Prostate gland (tissue), 2 donors: ENCODE data around the gene SULT1A3. TPM values are rescaled to one million over a fixed set of nuclear protein-coding genes. Genes with fewer than 3 reads are reported as not detected.
"Not testable (repeated sequence)": the region's sequence is repeated elsewhere in the genome, so short reads cannot be mapped to it uniquely, and the experiment has no call there.

Source experiments
- DNase-seq: peaks from one replicate; pipeline ENCODE4 v3.0.0-alpha.2; 2019; ENCODE audit warnings: low spot score
- H3K27ac ChIP-seq, 2 donors: fragments of 200-600 bp; sonication (generic); 2 replicates each; pipeline ENCODE4 v1.5.1; 2017 to 2019
- H3K27me3 ChIP-seq: fragments of 200-600 bp; sonication (generic); replicated peaks from 2 replicates; pipeline ENCODE4 v1.5.1; 2019; ENCODE audit not compliant: insufficient read depth
- H3K36me3 ChIP-seq, 2 donors: fragments of 200-600 bp; sonication (generic); 1 replicate in 1 of 2; 2 replicates in 1 of 2; pipeline versions ENCODE4 v1.5.1 to v1.8.1; 2017 to 2019
- H3K4me1 ChIP-seq: fragments of 200-600 bp; sonication (generic); replicated peaks from 2 replicates; pipeline ENCODE4 v1.5.1; 2019
- H3K4me3 ChIP-seq, 2 donors: fragments of 200-600 bp; sonication (generic); 2 replicates each; pipeline ENCODE4 v1.5.1; 2017 to 2019
- H3K9me3 ChIP-seq: fragments of 200-600 bp; sonication (generic); 2 replicates; pipeline ENCODE4 v1.5.1; 2017
- CTCF ChIP-seq, 4 experiments: fragments of 200-600 bp in 2 of 4; fragments of 450-650 bp in 2 of 4; sonication (generic) in 2 of 4; IDR thresholded peaks; 1 replicate in 3 of 4; 2 replicates in 1 of 4; pipeline ENCODE4 v1.5.1; 2016 to 2019; ENCODE audit warnings: antibody characterized with exemption in 4 of 4, mild to moderate bottlenecking in 2 of 4, moderate library complexity in 2 of 4
- POLR2A ChIP-seq: fragments of 450-650 bp; IDR thresholded peaks from one replicate; pipeline ENCODE4 v1.6.1; 2016; ENCODE audit warnings: antibody characterized with exemption, mild to moderate bottlenecking
- POLR2AphosphoS5 ChIP-seq: sonication (generic); formaldehyde crosslinking; IDR thresholded peaks from one replicate; pipeline ENCODE4 v1.6.1; 2017; ENCODE audit warnings: antibody characterized with exemption
- WGBS: methylation state at CpG from one replicate; pipeline ENCODE4 v1.1.5; 2018; 5-methylcytosine and 5-hydroxymethylcytosine counted together
- intact Hi-C: fragments of 100-400 bp; cut with DNase I; formaldehyde crosslinking; loops from one replicate; pipeline ENCODE4 v1.14.2; 2022
- total RNA-seq, 2 donors: library from RNA; depleted of rRNA; stranded (reverse); fragments of >200 nt; gene quantifications; one replicate each; pipeline ENCODE4 v1.1.0, GENCODE V29; 2016

SULT1A3 gene
- total RNA-seq, 2 donors from 2014 or later = 8.8 to 10.2 TPM

- TF ChIP-seq POLR2A (no peak), CTCF (IDR thresholded peaks at IDR 0.05) (no peak), POLR2AphosphoS5 (no peak)
- Histone ChIP-seq H3K4me3 (no peak overlapping the region), H3K36me3 (no peaks in the 10 kb centered on the region), H3K9me3 (no peaks in the 10 kb centered on the region), H3K27me3 (no peaks in the 10 kb centered on the region), H3K4me1 (no peaks in the 10 kb centered on the region), H3K27ac (no peak overlapping the region)
- intact Hi-C loops = no loop called here
- no peak for DNase-seq
- 79% methylated on average over 3 of the region's 3 CpGs for WGBS
Observed at GRCh38 chr16:30163538-30163937, 35.5 kb upstream of the SULT1A3 start.

- H3K4me3 ChIP-seq = no peak overlapping the region
- H3K27me3 ChIP-seq = no peaks in the 10 kb centered on the region
- DNase-seq = no peak
- WGBS = 85% methylated on average over 11 of the region's 11 CpGs
- no peaks in the 10 kb centered on the region for H3K36me3 ChIP-seq
- TF ChIP-seq POLR2A (no peak), POLR2AphosphoS5 (no peak), CTCF (IDR thresholded peaks at IDR 0.05) (no peak)
- H3K27ac ChIP-seq = no peak overlapping the region
- H3K9me3 ChIP-seq = no peaks in the 10 kb centered on the region
- intact Hi-C loops = no loop called here
- H3K4me1 ChIP-seq = no peaks in the 10 kb centered on the region
Observed at GRCh38 chr16:30166202-30166902, 32.7 kb upstream of the SULT1A3 start.

- WGBS = 80% methylated on average over 4 of the region's 29 CpGs
- H3K4me3 ChIP-seq, intact Hi-C loops: not testable (repeated sequence)
Observed at GRCh38 chr16:30168746-30169145, 30.3 kb upstream of the SULT1A3 start.

GRCh38 chr16:30169416-30169815, 29.6 kb upstream of the SULT1A3 start:
- H3K4me1 ChIP-seq, DNase-seq, H3K27ac ChIP-seq, H3K36me3 ChIP-seq, intact Hi-C loops, H3K27me3 ChIP-seq, H3K4me3 ChIP-seq, H3K9me3 ChIP-seq: not testable (repeated sequence)
- 97% methylated on average over 7 of the region's 38 CpGs for WGBS

More at GRCh38 chr16:30168746-30169145, 30.3 kb upstream of the SULT1A3 start:
- not testable (repeated sequence) for H3K36me3 ChIP-seq, H3K27me3 ChIP-seq, H3K9me3 ChIP-seq, H3K27ac ChIP-seq, H3K4me1 ChIP-seq, DNase-seq

DNA sequence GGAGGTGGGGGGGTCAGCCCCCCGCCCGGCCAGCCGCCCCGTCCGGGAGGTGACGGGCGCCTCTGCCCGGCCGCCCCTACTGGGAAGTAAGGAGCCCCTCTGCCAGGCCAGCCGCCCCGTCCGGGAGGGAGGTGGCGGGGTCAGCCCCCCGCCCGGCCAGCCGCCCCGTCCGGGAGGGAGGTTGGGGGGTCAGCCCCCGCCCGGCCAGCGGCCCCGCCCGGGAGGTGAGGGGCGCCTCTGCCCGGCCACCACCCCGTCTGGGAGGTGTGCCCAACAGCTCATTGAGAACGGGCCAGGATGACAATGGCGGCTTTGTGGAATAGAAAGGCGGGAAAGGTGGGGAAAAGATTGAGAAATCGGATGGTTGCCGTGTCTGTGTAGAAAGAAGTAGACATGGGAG, 28.9 kb upstream of the SULT1A3 start:
- intact Hi-C loops, H3K27me3 ChIP-seq, H3K4me3 ChIP-seq, DNase-seq, H3K4me1 ChIP-seq, H3K27ac ChIP-seq, H3K36me3 ChIP-seq, H3K9me3 ChIP-seq: not testable (repeated sequence)
- WGBS = 87% methylated on average over 3 of the region's 31 CpGs

DNA sequence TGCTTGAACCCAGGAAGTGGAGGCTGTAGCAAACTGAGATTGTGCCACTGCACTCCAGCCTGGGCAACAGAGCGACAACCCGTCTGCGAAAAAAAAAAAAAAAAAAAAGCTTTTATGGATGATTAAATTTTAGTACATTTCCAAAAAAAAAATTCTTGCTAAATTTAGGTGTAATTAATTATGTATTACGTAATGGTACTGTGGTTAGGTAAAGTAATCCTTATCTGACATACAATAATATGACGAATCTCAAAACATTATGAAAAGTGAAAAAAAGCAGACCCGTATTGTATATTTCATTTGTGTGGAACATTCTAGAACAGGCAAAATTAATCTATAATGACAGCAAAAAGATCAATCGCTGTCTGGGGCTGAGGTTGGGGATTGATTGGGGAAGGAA, 26.0 kb upstream of the SULT1A3 start:
- intact Hi-C loops = no loop called here
- WGBS = 90% methylated on average over 7 of the region's 7 CpGs
- H3K36me3 ChIP-seq = no peaks in the 10 kb centered on the region
- no peaks in the 10 kb centered on the region for H3K9me3 ChIP-seq
- TF ChIP-seq POLR2AphosphoS5 (no peak), CTCF (IDR thresholded peaks at IDR 0.05) (no peak), POLR2A (no peak)
- H3K4me1 ChIP-seq = no peaks in the 10 kb centered on the region
- H3K27ac ChIP-seq = no peak overlapping the region
- H3K27me3 ChIP-seq = no peaks in the 10 kb centered on the region
- DNase-seq = no peak
- H3K4me3 ChIP-seq = no peak overlapping the region

DNA sequence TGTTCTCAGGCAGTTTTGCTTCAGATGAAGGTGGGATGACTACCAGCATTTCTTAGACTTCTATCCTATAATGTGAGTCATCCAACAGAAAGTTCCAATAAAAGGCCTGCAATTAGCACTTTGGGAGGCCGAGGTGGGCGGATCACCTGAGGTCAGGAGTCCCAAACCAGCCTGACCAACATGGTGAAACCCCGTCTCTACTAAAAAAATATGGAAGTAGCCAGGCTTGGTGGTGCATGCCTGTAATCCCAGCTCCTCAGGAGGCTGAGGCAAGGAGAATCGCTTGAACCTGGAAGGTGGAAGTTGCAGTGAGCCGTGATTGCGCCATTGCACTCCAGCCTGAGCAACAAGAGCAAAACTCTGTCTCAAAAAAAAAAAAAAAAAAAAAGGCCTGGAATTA, 22.2 kb upstream of the SULT1A3 start:
- H3K4me3 ChIP-seq, H3K4me1 ChIP-seq, DNase-seq, H3K27ac ChIP-seq, H3K9me3 ChIP-seq, H3K27me3 ChIP-seq, H3K36me3 ChIP-seq, intact Hi-C loops: not testable (repeated sequence)
- 75% methylated on average over 6 of the region's 6 CpGs for WGBS
